ENCODE results near the gene CTSS.
A peak's percentile ranks its signal among the peaks of the same experiment; 100 is the strongest.

Gene CTSS

DNA sequence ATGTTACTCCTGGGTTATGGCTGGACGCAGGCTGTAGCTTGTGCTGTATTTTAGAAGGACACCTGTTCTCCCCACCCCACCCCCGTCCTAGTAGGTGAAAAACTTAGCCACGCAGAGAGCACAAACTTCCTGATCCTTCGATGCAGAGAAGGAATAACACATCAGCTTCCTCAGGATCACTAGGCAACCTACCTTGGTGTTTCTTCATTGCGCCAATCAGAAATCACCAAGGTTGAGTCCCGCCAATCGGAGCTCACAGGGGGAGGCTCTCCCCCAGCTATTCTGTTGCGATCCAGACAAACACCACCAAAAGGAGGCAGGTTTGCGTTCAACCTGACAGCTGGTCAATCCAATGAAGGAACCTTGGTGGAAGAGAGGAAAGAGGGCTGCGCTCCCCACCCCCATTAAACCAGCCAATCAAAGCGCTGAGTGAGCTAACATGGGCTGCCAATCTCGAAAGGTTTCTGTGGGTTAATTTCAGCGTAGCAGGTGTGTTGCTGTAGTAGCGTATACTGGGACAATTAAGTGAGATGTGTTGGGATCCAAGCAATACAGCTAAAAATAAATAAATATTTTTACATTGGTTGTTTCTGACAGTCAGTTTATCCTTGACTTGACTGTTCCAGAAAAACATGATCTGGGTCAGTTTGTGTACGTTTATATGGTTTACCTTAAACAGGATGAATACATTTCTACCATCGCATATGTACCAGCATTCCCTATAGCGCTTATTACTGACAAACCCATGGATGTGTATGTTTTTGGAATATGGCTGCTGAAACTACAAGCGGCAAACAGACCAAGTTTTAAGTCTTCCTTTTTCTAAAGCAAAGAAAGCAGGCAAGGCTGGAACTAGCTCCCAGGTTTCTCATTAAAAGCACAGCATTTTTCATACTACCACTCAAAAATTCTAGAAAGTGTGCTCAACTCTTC lies 68.3 kb downstream of the CTSS start, which contains the start of gene GOLPH3L:
Gene GOLPH3L, minus strand, starts transcription at position 160 of the 933 bp plus-strand sequence. CDS start 2,316 bp downstream, outside the sequence.
- DNase-seq (ENCODE audit: low spot score), result peak; percentile 92

DNA sequence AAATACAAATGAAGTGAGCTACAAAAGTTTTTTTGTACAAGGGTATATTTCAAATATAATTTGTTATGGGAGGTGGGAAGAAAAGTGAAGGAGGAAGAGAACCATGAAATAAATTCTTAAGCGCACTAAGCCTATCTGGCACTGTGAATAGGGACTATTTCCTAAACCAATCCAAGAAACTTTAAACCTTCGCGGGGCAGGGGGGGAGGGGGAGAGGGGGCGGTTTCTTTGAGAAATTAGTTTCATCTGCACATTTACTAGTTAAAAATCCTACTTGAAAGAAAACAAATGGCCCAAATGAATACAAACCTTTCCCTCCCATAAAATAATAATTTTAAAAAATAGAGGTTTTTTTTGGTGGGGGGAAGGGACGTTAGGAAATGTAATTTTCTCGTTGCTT lies 69.0 kb downstream of the CTSS start:
- peak; percentile 9 for DNase-seq (ENCODE audit: low spot score)

DNA sequence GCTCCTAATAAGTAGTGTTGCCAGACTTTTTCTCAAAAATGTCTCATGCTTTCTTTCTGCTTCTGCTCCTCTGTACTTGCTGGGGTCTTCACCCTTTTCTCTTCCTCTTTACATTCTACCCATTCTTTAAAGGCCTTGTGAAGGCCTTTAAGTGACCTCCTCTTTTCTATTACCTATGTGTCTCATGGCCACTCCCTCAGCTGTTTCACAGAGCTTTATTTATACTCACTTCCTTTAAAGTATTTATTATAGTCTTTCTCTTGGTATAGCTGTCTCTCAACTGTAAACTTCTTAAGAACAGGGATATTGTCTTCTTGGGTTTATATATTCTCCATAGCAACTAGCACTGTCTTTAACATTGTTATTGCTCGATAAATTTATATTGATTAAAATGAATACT lies 69.4 kb downstream of the CTSS start:
- DNase-seq (ENCODE audit: low spot score), result no peak

DNA sequence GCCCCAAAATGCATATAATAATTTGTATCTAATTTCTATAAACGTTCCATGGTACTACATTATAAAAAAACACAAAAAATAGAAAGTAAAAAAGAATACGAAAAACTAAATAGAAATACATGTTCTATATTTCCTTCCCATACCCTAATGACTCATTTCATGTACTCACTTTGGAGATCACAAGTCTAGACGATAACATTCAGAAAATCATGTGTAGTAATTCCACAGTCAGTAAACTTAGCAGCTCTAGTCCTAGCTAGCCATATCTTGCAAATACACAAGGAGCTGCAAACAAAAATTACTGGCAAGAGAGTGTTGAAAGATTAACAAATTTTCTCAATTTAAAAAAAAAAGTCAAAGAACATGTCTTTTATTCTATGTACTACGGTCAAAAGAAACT lies 70.0 kb downstream of the CTSS start:
- DNase-seq (ENCODE audit: low spot score), result no peak

DNA sequence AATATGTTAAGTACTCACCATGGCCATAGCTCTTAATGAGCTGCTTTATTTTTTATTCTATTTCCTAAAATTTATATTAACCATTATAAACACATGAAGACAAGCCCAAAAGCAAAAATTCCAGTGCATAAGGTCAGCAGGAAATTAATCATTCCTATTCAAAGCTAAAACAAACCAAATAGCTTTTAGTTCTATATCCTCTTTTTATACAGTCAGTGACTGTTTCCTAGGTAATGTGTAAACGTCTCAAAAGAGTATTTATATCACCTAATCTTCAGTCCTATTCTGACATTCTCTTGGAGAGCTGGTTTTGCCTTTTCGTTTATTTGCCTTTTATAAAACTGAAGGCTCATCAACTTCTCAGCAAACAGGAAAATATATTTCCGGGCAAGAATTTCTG lies 72.9 kb downstream of the CTSS start:
- DNase-seq (ENCODE audit: low spot score), result no peak

DNA sequence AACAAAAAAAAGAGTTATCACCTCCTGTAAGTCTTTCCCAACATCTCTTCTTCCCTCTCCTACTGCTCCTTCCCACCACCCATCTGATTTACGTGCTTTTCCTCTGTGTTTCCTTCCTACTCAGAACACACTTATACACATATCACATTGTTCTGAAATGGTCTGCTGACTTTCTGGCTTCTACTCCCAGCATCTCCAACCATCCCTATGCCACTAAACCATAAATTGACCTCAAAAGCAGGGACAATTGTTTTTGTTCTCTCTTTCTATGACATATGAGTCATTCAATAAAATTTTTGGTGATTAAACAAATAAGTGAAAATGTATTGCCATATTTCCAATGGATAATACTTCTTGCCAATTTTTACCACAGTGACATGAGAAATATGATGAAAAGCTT lies 76.8 kb downstream of the CTSS start:
- no peak for DNase-seq (ENCODE audit: low spot score)

DNA sequence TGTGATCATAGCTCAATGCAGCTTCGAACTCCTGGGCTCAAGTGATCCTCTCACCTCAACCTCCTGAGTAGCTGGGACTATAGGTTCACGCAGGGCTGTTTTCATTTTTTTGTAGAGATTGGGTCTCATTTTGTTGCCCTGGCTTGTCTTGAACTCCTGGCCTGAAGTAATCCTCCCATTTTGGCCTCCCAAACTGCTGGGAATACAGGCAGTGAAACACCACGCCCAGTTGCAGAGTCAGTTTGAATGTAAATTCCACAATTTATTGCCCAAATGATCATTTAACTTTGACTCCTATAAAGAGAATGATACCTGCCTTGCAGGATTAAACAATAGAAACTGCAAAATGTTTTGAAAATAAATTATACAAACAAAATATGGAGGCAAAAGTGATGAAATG lies 79.3 kb downstream of the CTSS start:
- no peak for DNase-seq (ENCODE audit: low spot score)

DNA sequence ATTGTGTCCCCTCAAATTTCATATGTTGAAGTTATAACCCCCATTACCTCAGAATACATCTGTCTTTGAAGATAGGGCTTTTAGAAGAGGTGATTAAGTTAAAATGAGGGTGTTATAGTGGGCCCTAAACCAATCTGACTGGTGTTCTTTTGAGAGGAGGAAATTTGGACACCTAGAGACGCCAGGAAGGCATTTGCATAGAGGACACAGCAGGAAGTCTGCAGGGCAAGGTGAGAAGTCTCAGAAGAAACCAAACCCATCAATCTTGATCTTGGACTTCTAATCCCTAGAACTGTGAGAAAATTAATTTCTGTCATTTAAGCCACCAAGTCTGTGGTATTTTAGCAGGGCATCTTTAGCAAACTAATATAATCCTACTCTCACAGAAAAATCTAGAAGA lies 81.7 kb downstream of the CTSS start:
- no peak for DNase-seq (ENCODE audit: low spot score)

Data from AG08396 (cell line).